HL-60 (cell line): ENCODE measurements around the gene ADAMTS12.

ENCODE experiments used
- CTCF ChIP-seq: IDR thresholded peaks from one replicate; pipeline ENCODE4 v1.5.1; 2011; ENCODE audit warnings: low read length, control low read depth, inconsistent platforms; ENCODE audit not compliant: insufficient read depth
- GABPA ChIP-seq: IDR thresholded peaks from 2 replicates; pipeline ENCODE4 v1.6.1; 2012; ENCODE audit warnings: low read depth
- POLR2AphosphoS5 ChIP-seq: IDR thresholded peaks from 2 replicates; pipeline ENCODE4 v1.6.1; 2012; ENCODE audit warnings: low read depth
- SPI1 ChIP-seq: IDR thresholded peaks from 2 replicates; pipeline ENCODE4 v1.6.1; 2012; ENCODE audit warnings: low read depth, mild to moderate bottlenecking, borderline replicate concordance

GRCh38 chr5:33827885-33828284 lies 63.9 kb downstream of the ADAMTS12 start:
- TF ChIP-seq CTCF (no peak), POLR2AphosphoS5 (no peak), GABPA (no peak), SPI1 (no peak)
